Measurements from ENCODE around the gene NPEPL1.

GRCh38 chr20:58657986-58658385 is 34.6 kb upstream of the NPEPL1 start:
- TF ChIP-seq CTCF (IDR thresholded peaks at IDR 0.05) (no peak), POLR2A (IDR thresholded peaks at IDR 0.05) (no peak)
